Activated CD8-positive, alpha-beta T cell treated with anti-CD3 and anti-CD28 coated beads for 36 hours (primary cell): ENCODE data around the gene JPT1. TPM values are rescaled to one million over a fixed set of nuclear protein-coding genes. Genes with fewer than 3 reads are reported as not detected.
A peak's percentile ranks its signal among the peaks of the same experiment; 100 is the strongest.
"Not testable (repeated sequence)": the region's sequence is repeated elsewhere in the genome, so short reads cannot be mapped to it uniquely, and the experiment has no call there.

ENCODE experiments used
- ATAC-seq: fragments of 200-7000 bp; cut with Tn5 transposase; one replicate; pipeline ENCODE4 v1.10.0; 2021; ENCODE audit warnings: mild to moderate bottlenecking, moderate library complexity
- CTCF ChIA-PET: fragments of 350-600 bp; sonication (Branson Sonifier 250); formaldehyde crosslinking; loops from one replicate; lab custom pipeline; 2021; ENCODE audit warnings: antibody characterized with exemption; lab: Charles Lee
- POLR2A ChIA-PET: fragments of 350-600 bp; sonication (Branson Sonifier 250); formaldehyde crosslinking; loops from one replicate; lab custom pipeline; 2021; ENCODE audit warnings: antibody characterized with exemption; lab: Charles Lee
- DNase-seq: peaks from one replicate; pipeline ENCODE4 v3.0.0-alpha.2; 2020
- H3K27ac Mint-ChIP-seq: one replicate; pipeline ENCODE4 v1.8.0; 2021; ENCODE audit warnings: mild to moderate bottlenecking, mixed read lengths
- H3K27me3 Mint-ChIP-seq: one replicate; pipeline ENCODE4 v1.8.0; 2021; ENCODE audit warnings: mixed read lengths
- H3K36me3 Mint-ChIP-seq: one replicate; pipeline ENCODE4 v1.8.0; 2021; ENCODE audit warnings: low read depth, mixed read lengths
- H3K4me1 Mint-ChIP-seq: one replicate; pipeline ENCODE4 v1.8.0; 2021; ENCODE audit warnings: low read depth, mixed read lengths
- H3K4me3 Mint-ChIP-seq: one replicate; pipeline ENCODE4 v1.8.0; 2021; ENCODE audit warnings: mild to moderate bottlenecking, moderate library complexity, mixed read lengths
- H3K9me3 Mint-ChIP-seq: one replicate; pipeline ENCODE4 v1.8.0; 2021; ENCODE audit warnings: mixed read lengths
- CTCF ChIP-seq: fragments of 200-600 bp; IDR thresholded peaks from one replicate; pipeline ENCODE4 v1.8.0; 2022; ENCODE audit warnings: antibody characterized with exemption, mild to moderate bottlenecking
- intact Hi-C: fragments of 100-400 bp; cut with micrococcal nuclease; formaldehyde crosslinking; loops from one replicate; pipeline ENCODE4 v1.10.0; 2022
- total RNA-seq, 2 experiments: library from RNA; stranded (reverse); gene quantifications; one replicate each; pipeline ENCODE4 v1.2.3, GENCODE V29; 2021

JPT1 gene
- total RNA-seq, 2 experiments from 2014 or later = 203 to 208 TPM

DNA sequence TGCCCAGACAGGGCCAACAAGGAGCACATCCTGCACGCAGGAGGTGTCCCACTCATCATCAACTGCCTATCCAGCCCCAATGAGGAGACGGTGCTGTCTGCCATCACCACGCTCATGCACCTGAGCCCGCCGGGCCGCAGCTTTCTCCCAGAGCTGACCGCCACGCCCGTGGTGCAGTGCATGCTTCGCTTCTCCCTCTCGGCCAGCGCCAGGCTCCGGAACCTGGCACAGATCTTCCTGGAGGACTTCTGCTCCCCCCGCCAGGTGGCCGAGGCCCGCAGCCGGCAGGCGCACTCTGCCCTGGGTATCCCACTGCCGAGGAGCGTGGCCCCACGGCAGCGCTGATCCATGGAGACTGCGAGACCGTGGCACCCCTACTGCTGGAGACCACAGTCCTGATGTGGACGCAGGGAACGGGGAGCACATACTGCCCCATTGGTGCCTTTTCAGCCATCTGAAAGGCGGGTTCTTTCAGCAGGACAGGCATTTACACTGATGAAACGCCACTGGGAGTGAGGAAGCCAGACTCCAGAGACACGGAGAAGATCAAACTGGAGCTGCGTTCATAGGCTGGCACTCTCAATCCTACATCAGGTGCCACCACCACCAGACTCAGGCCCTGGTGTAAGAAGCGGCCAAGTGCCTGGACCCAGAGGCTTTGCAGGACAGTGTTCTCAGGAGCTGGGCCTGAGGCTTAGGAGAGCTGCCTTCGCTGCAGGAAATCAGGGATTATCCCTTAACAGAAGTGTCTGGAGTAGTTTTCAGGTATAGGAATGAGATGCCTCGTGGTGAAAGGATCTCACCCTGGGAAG, 25.4 kb downstream of the JPT1 start:
- DNase-seq (no peak), ATAC-seq (no peak)
- TF ChIP-seq CTCF = no peak
- H3K4me3 Mint-ChIP-seq = no peak overlapping the region
- POLR2A ChIA-PET = interaction anchor here (0.9 to 3.9 kb wide), 3 partner anchors 15 to 25 kb away, joined by 3 to 40 read pairs (median 4); partner anchors contain the start of gene JPT1
- intact Hi-C loops = no loop called here
- peaks cover 13% of the 10 kb centered on the region for H3K36me3 Mint-ChIP-seq
- H3K27ac Mint-ChIP-seq = no peak overlapping the region
- H3K9me3 Mint-ChIP-seq = no peaks in the 10 kb centered on the region
- H3K27me3 Mint-ChIP-seq = no peaks in the 10 kb centered on the region
- peaks cover 34% of the 10 kb centered on the region for H3K4me1 Mint-ChIP-seq
- CTCF ChIA-PET = interaction anchor here (1.0 to 9.2 kb wide), 3 partner anchors 11 to 25 kb away, joined by 3 to 147 read pairs (median 4); partner anchors contain the start of gene JPT1

- Mint-ChIP-seq H3K36me3 (peaks cover 13% of the 10 kb centered on the region), H3K4me1 (peaks cover 36% of the 10 kb centered on the region), H3K27ac (peak overlapping the region; percentile 46)
- ChIA-PET POLR2A (interaction anchor here (0.7 kb wide), 1 partner anchor 1538 kb away, joined by 3 read pairs; no protein-coding TSS in a partner anchor), CTCF (interaction anchor here (1.0 to 1.3 kb wide), 2 partner anchors 14 to 16 kb away, joined by 3 to 10 read pairs; no protein-coding TSS in a partner anchor)
- H3K27me3 Mint-ChIP-seq, H3K9me3 Mint-ChIP-seq, intact Hi-C loops, ATAC-seq, DNase-seq, H3K4me3 Mint-ChIP-seq: not testable (repeated sequence)
These were observed 26.4 kb downstream of the JPT1 start for GRCh38 chr17:75127936-75128335.

GRCh38 chr17:75126954-75127353, 27.4 kb downstream of the JPT1 start:
- Mint-ChIP-seq H3K27me3 (no peaks in the 10 kb centered on the region), H3K9me3 (no peaks in the 10 kb centered on the region), H3K4me1 (peaks cover 30% of the 10 kb centered on the region), H3K27ac (no peak overlapping the region), H3K4me3 (no peak overlapping the region), H3K36me3 (peaks cover 11% of the 10 kb centered on the region)
- intact Hi-C loops = no loop called here
- no peak for TF ChIP-seq CTCF
- POLR2A ChIA-PET = no interaction called here
- ATAC-seq = no peak
- DNase-seq = no peak
- CTCF ChIA-PET = interaction anchor here (1.0 to 1.3 kb wide), 2 partner anchors 13 to 15 kb away, joined by 3 to 10 read pairs; no protein-coding TSS in a partner anchor

- peaks cover 12% of the 10 kb centered on the region for H3K36me3 Mint-ChIP-seq
- TF ChIP-seq CTCF = no peak
- H3K4me1 Mint-ChIP-seq = peaks cover 32% of the 10 kb centered on the region
- DNase-seq (no peak), ATAC-seq (no peak)
- H3K27me3 Mint-ChIP-seq = no peaks in the 10 kb centered on the region
- POLR2A ChIA-PET = interaction anchor here (0.6 to 4.1 kb wide), 4 partner anchors 11 to 97 kb away, joined by 3 to 23 read pairs (median 3); partner anchors contain the start of gene JPT1
- peak overlapping the region; percentile 21 for H3K27ac Mint-ChIP-seq
- H3K4me3 Mint-ChIP-seq = no peak overlapping the region
- no peaks in the 10 kb centered on the region for H3K9me3 Mint-ChIP-seq
- CTCF ChIA-PET = interaction anchor here (0.6 to 5.9 kb wide), 4 partner anchors 11 to 115 kb away, joined by 3 to 56 read pairs (median 4); no protein-coding TSS in a partner anchor
- intact Hi-C loops = no loop called here
These were observed 28.3 kb downstream of the JPT1 start for GRCh38 chr17:75125984-75126383.

- CTCF ChIA-PET = interaction anchor here (1.1 to 5.9 kb wide), 5 partner anchors 10 to 163 kb away, joined by 3 to 56 read pairs (median 4); no protein-coding TSS in a partner anchor
- peaks cover 28% of the 10 kb centered on the region for H3K4me1 Mint-ChIP-seq
- peak overlapping the region; percentile 73 for H3K27ac Mint-ChIP-seq
- no peaks in the 10 kb centered on the region for H3K9me3 Mint-ChIP-seq
- peaks cover 7% of the 10 kb centered on the region for H3K36me3 Mint-ChIP-seq
- no peak overlapping the region for H3K4me3 Mint-ChIP-seq
- DNase-seq = no peak
- TF ChIP-seq CTCF = no peak
- H3K27me3 Mint-ChIP-seq = no peaks in the 10 kb centered on the region
- POLR2A ChIA-PET = interaction anchor here (0.6 to 4.1 kb wide), 5 partner anchors 10 to 72 kb away, joined by 3 to 23 read pairs (median 3); partner anchors contain the start of genes ARMC7 and JPT1
- no peak for ATAC-seq
- intact Hi-C loops = no loop called here
These were observed 29.5 kb downstream of the JPT1 start for GRCh38 chr17:75124819-75125162.
